ENCODE data around the gene DSCAML1.

- no peak for TF ChIP-seq CTCF (IDR thresholded peaks at IDR 0.05; ENCODE audit: control extremely low read depth in 1 of 3, insufficient read depth in 1 of 3, low read depth in 1 of 3, low read length in 3 of 3)
- no peak for TF ChIP-seq SP1 (IDR thresholded peaks at IDR 0.05; ENCODE audit: low read depth, low read length)
- TF ChIP-seq SIN3A (conservative IDR thresholded peaks at IDR 0.05 in 1 of 2, IDR thresholded peaks at IDR 0.05 in 1 of 2; ENCODE audit: low read depth in 1 of 2, low read length in 2 of 2): no peak
- TF ChIP-seq POLR2AphosphoS5 (IDR thresholded peaks at IDR 0.05; ENCODE audit: low read depth, low read length): no peak
- TF ChIP-seq EGR1 (IDR thresholded peaks at IDR 0.05; ENCODE audit: borderline replicate concordance, low read depth, low read length): no peak
- no peak for TF ChIP-seq RAD21 (IDR thresholded peaks at IDR 0.05 in 1 of 2, conservative IDR thresholded peaks at IDR 0.05 in 1 of 2; ENCODE audit: low read depth in 2 of 2, low read length in 2 of 2)
- TF ChIP-seq EZH2 (IDR thresholded peaks at IDR 0.05; ENCODE audit: low read depth, low read length, severe bottlenecking): no peak
These were observed 139.2 kb downstream of the DSCAML1 start for GRCh38 chr11:117657794-117658193.

Data from H1 (cell line).